GM18507 (cell line): Measurements from ENCODE around the gene FIGNL1.

ENCODE experiments used
- DNase-seq: peaks from one replicate; pipeline ENCODE4 v3.0.0; 2011; ENCODE audit warnings: low read depth; ENCODE audit not compliant: insufficient read length; ENCODE audit errors: extremely low spot score
- FAIRE-seq: peaks from 2 replicates; lab custom pipeline; 2011; peaks lifted over from hg19 to GRCh38; lab: Jason Lieb, UNC

The FIGNL1 gene

GRCh38 chr7:50436133-50436806 is 13.9 kb downstream of the FIGNL1 start:
- FAIRE-seq: no peak
- DNase-seq: no peak

- FAIRE-seq (no peak), DNase-seq (no peak)
Measured at GRCh38 chr7:50431722-50432305, 18.3 kb downstream of the FIGNL1 start.

- DNase-seq (no peak), FAIRE-seq (no peak)
Measured at GRCh38 chr7:50431316-50431715, 18.8 kb downstream of the FIGNL1 start.

- DNase-seq (no peak), FAIRE-seq (no peak)
Measured at GRCh38 chr7:50428911-50429310, 21.2 kb downstream of the FIGNL1 start.

GRCh38 chr7:50427518-50427917 is 22.6 kb downstream of the FIGNL1 start:
- DNase-seq: no peak
- FAIRE-seq: no peak

- DNase-seq: no peak
- FAIRE-seq: no peak
Measured at GRCh38 chr7:50426280-50427045, 23.7 kb downstream of the FIGNL1 start.

- DNase-seq (no peak), FAIRE-seq (no peak)
Measured at GRCh38 chr7:50425318-50425717, 24.8 kb downstream of the FIGNL1 start.

GRCh38 chr7:50423860-50424259 is 26.3 kb downstream of the FIGNL1 start:
- no peak for DNase-seq
- no peak for FAIRE-seq

- DNase-seq (no peak), FAIRE-seq (no peak)
Measured at GRCh38 chr7:50422858-50423257, 27.3 kb downstream of the FIGNL1 start.

GRCh38 chr7:50421043-50421442 is 29.1 kb downstream of the FIGNL1 start:
- no peak for FAIRE-seq
- DNase-seq: no peak

- no peak for DNase-seq
- no peak for FAIRE-seq
Measured at GRCh38 chr7:50418526-50419290, 31.4 kb downstream of the FIGNL1 start.

- peak; percentile 45 for DNase-seq
- FAIRE-seq: peak; percentile 97
Measured at GRCh38 chr7:50418086-50418515, 32.0 kb downstream of the FIGNL1 start.

- FAIRE-seq (peak; percentile 95), DNase-seq (peak; percentile 29)
Measured at GRCh38 chr7:50416527-50417182, 33.5 kb downstream of the FIGNL1 start.

GRCh38 chr7:50415844-50416364 is 34.2 kb downstream of the FIGNL1 start:
- no peak for FAIRE-seq
- DNase-seq: no peak

GRCh38 chr7:50413561-50413960 is 36.6 kb downstream of the FIGNL1 start:
- DNase-seq: no peak
- no peak for FAIRE-seq

GRCh38 chr7:50412973-50413372 is 37.2 kb downstream of the FIGNL1 start:
- FAIRE-seq (no peak), DNase-seq (no peak)

GRCh38 chr7:50411332-50411731 is 38.8 kb downstream of the FIGNL1 start:
- FAIRE-seq (peak; percentile 64), DNase-seq (no peak)

GRCh38 chr7:50409856-50410745 is 40.0 kb downstream of the FIGNL1 start:
- FAIRE-seq: peak; percentile 92
- no peak for DNase-seq
